ENCODE data around the gene CELA2A. TPM values are rescaled to one million over a fixed set of nuclear protein-coding genes. Genes with fewer than 3 reads are reported as not detected.
A peak's percentile ranks its signal among the peaks of the same experiment; 100 is the strongest.
"Not testable (repeated sequence)": the region's sequence is repeated elsewhere in the genome, so short reads cannot be mapped to it uniquely, and the experiment has no call there.

Gene CELA2A
- total and polyA plus RNA-seq, 4 donors: 0.72 TPM; not detected in 3

- Histone ChIP-seq H3K27me3 (ENCODE audit: control insufficient read depth, insufficient read depth, low read length) (no peaks in the 10 kb centered on the region), H3K4me1 (ENCODE audit: control insufficient read depth, insufficient read depth, low read length) (peaks cover 7% of the 10 kb centered on the region), H3K36me3 (ENCODE audit: control insufficient read depth, insufficient read depth, low read length) (peaks cover 31% of the 10 kb centered on the region), H3K9me3 (ENCODE audit: control insufficient read depth, insufficient read depth, low read length) (no peaks in the 10 kb centered on the region), H3K4me3 (ENCODE audit: low read depth, low read length) (no peak overlapping the region), H3K27ac (ENCODE audit: low read depth, low read length) (no peak overlapping the region)
- DNase-seq (ENCODE audit: low read depth in 4 of 6, low spot score in 6 of 6): no peak
- 74% methylated on average over 2 of the region's 3 CpGs for WGBS (ENCODE audit: insufficient coverage)
Measured at GRCh38 chr1:15488371-15488770, 31.8 kb downstream of the CELA2A start.

GRCh38 chr1:15489052-15489736 is 32.7 kb downstream of the CELA2A start:
- Histone ChIP-seq H3K27ac (ENCODE audit: low read depth, low read length) (no peak overlapping the region), H3K27me3 (ENCODE audit: control insufficient read depth, insufficient read depth, low read length) (no peaks in the 10 kb centered on the region), H3K4me3 (ENCODE audit: low read depth, low read length) (no peak overlapping the region), H3K36me3 (ENCODE audit: control insufficient read depth, insufficient read depth, low read length) (peaks cover 36% of the 10 kb centered on the region), H3K9me3 (ENCODE audit: control insufficient read depth, insufficient read depth, low read length) (no peaks in the 10 kb centered on the region), H3K4me1 (ENCODE audit: control insufficient read depth, insufficient read depth, low read length) (peaks cover 7% of the 10 kb centered on the region)
- WGBS (ENCODE audit: insufficient coverage): 27% methylated on average over 12 of the region's 13 CpGs
- DNase-seq (ENCODE audit: low read depth in 4 of 6, low spot score in 6 of 6): peak in 2 of 6 donors; percentile 64 to 81

GRCh38 chr1:15491010-15491409 is 34.5 kb downstream of the CELA2A start:
- H3K9me3 ChIP-seq (ENCODE audit: control insufficient read depth, insufficient read depth, low read length); H3K4me1 ChIP-seq (ENCODE audit: control insufficient read depth, insufficient read depth, low read length); H3K27ac ChIP-seq (ENCODE audit: low read depth, low read length); H3K27me3 ChIP-seq (ENCODE audit: control insufficient read depth, insufficient read depth, low read length); H3K4me3 ChIP-seq (ENCODE audit: low read depth, low read length); DNase-seq (ENCODE audit: low read depth in 4 of 6, low spot score in 6 of 6): not testable (repeated sequence)
- peaks cover 40% of the 10 kb centered on the region for H3K36me3 ChIP-seq (ENCODE audit: control insufficient read depth, insufficient read depth, low read length)
- 80% methylated on average over 1 of the region's 4 CpGs for WGBS (ENCODE audit: insufficient coverage)

- Histone ChIP-seq H3K36me3 (ENCODE audit: control insufficient read depth, insufficient read depth, low read length) (peaks cover 37% of the 10 kb centered on the region), H3K27me3 (ENCODE audit: control insufficient read depth, insufficient read depth, low read length) (no peaks in the 10 kb centered on the region), H3K9me3 (ENCODE audit: control insufficient read depth, insufficient read depth, low read length) (no peaks in the 10 kb centered on the region), H3K27ac (ENCODE audit: low read depth, low read length) (no peak overlapping the region), H3K4me1 (ENCODE audit: control insufficient read depth, insufficient read depth, low read length) (peaks cover 7% of the 10 kb centered on the region), H3K4me3 (ENCODE audit: low read depth, low read length) (no peak overlapping the region)
- WGBS (ENCODE audit: insufficient coverage): 89% methylated on average over 5 of the region's 5 CpGs
- no peak for DNase-seq (ENCODE audit: low read depth in 4 of 6, low spot score in 6 of 6)
Measured at GRCh38 chr1:15492596-15492995, 36.1 kb downstream of the CELA2A start.

- Histone ChIP-seq H3K4me3 (ENCODE audit: low read depth, low read length) (no peak overlapping the region), H3K36me3 (ENCODE audit: control insufficient read depth, insufficient read depth, low read length) (peaks cover 46% of the 10 kb centered on the region), H3K4me1 (ENCODE audit: control insufficient read depth, insufficient read depth, low read length) (peaks cover 6% of the 10 kb centered on the region), H3K9me3 (ENCODE audit: control insufficient read depth, insufficient read depth, low read length) (no peaks in the 10 kb centered on the region), H3K27me3 (ENCODE audit: control insufficient read depth, insufficient read depth, low read length) (no peaks in the 10 kb centered on the region), H3K27ac (ENCODE audit: low read depth, low read length) (no peak overlapping the region)
- 98% methylated on average over 9 of the region's 9 CpGs for WGBS (ENCODE audit: insufficient coverage)
- DNase-seq (ENCODE audit: low read depth in 4 of 6, low spot score in 6 of 6): no peak
Measured at GRCh38 chr1:15493869-15494390, 37.4 kb downstream of the CELA2A start.

GRCh38 chr1:15500184-15501178 is 43.9 kb downstream of the CELA2A start:
- Histone ChIP-seq H3K27ac (ENCODE audit: low read depth, low read length) (no peak overlapping the region), H3K27me3 (ENCODE audit: control insufficient read depth, insufficient read depth, low read length) (no peaks in the 10 kb centered on the region), H3K9me3 (ENCODE audit: control insufficient read depth, insufficient read depth, low read length) (no peaks in the 10 kb centered on the region), H3K4me3 (ENCODE audit: low read depth, low read length) (no peak overlapping the region), H3K4me1 (ENCODE audit: control insufficient read depth, insufficient read depth, low read length) (no peaks in the 10 kb centered on the region), H3K36me3 (ENCODE audit: control insufficient read depth, insufficient read depth, low read length) (peaks cover 54% of the 10 kb centered on the region)
- WGBS (ENCODE audit: insufficient coverage): 60% methylated on average over 8 of the region's 19 CpGs
- peak in 1 of 6 donors; percentile 23 for DNase-seq (ENCODE audit: low read depth in 4 of 6, low spot score in 6 of 6)

GRCh38 chr1:15501208-15502032 is 44.9 kb downstream of the CELA2A start:
- DNase-seq (ENCODE audit: low read depth in 4 of 6, low spot score in 6 of 6): peak in 2 of 6 donors; percentile 38 to 49
- H3K4me3 ChIP-seq (ENCODE audit: low read depth, low read length): no peak overlapping the region
- H3K4me1 ChIP-seq (ENCODE audit: control insufficient read depth, insufficient read depth, low read length): no peaks in the 10 kb centered on the region
- WGBS (ENCODE audit: insufficient coverage): 54% methylated on average over 7 of the region's 17 CpGs
- no peak overlapping the region for H3K27ac ChIP-seq (ENCODE audit: low read depth, low read length)
- H3K9me3 ChIP-seq (ENCODE audit: control insufficient read depth, insufficient read depth, low read length): no peaks in the 10 kb centered on the region
- H3K27me3 ChIP-seq (ENCODE audit: control insufficient read depth, insufficient read depth, low read length): no peaks in the 10 kb centered on the region
- peaks cover 62% of the 10 kb centered on the region for H3K36me3 ChIP-seq (ENCODE audit: control insufficient read depth, insufficient read depth, low read length)

GRCh38 chr1:15504436-15504835 is 47.9 kb downstream of the CELA2A start:
- H3K36me3 ChIP-seq (ENCODE audit: control insufficient read depth, insufficient read depth, low read length): peaks cover 63% of the 10 kb centered on the region
- 79% methylated on average over 4 of the region's 4 CpGs for WGBS (ENCODE audit: insufficient coverage)
- H3K27me3 ChIP-seq (ENCODE audit: control insufficient read depth, insufficient read depth, low read length): no peaks in the 10 kb centered on the region
- DNase-seq (ENCODE audit: low read depth in 4 of 6, low spot score in 6 of 6): no peak
- no peaks in the 10 kb centered on the region for H3K9me3 ChIP-seq (ENCODE audit: control insufficient read depth, insufficient read depth, low read length)
- H3K27ac ChIP-seq (ENCODE audit: low read depth, low read length): no peak overlapping the region
- H3K4me3 ChIP-seq (ENCODE audit: low read depth, low read length): no peak overlapping the region
- no peaks in the 10 kb centered on the region for H3K4me1 ChIP-seq (ENCODE audit: control insufficient read depth, insufficient read depth, low read length)

- Histone ChIP-seq H3K4me1 (ENCODE audit: control insufficient read depth, insufficient read depth, low read length) (no peaks in the 10 kb centered on the region), H3K36me3 (ENCODE audit: control insufficient read depth, insufficient read depth, low read length) (peaks cover 56% of the 10 kb centered on the region), H3K27me3 (ENCODE audit: control insufficient read depth, insufficient read depth, low read length) (no peaks in the 10 kb centered on the region), H3K27ac (ENCODE audit: low read depth, low read length) (no peak overlapping the region), H3K4me3 (ENCODE audit: low read depth, low read length) (no peak overlapping the region), H3K9me3 (ENCODE audit: control insufficient read depth, insufficient read depth, low read length) (no peaks in the 10 kb centered on the region)
- WGBS (ENCODE audit: insufficient coverage): 98% methylated on average over 17 of the region's 17 CpGs
- no peak for DNase-seq (ENCODE audit: low read depth in 4 of 6, low spot score in 6 of 6)
Measured at GRCh38 chr1:15506831-15507230, 50.3 kb downstream of the CELA2A start.

All from spinal cord (tissue), 10 donors.